Measurements from ENCODE around the gene KLHL36. TPM values are rescaled to one million over a fixed set of nuclear protein-coding genes. Genes with fewer than 3 reads are reported as not detected.
"Not testable (repeated sequence)": the region's sequence is repeated elsewhere in the genome, so short reads cannot be mapped to it uniquely, and the experiment has no call there.

The KLHL36 gene
- total and polyA plus RNA-seq, 4 donors: 11.5 to 53.6 (median 16.9) TPM

DNA sequence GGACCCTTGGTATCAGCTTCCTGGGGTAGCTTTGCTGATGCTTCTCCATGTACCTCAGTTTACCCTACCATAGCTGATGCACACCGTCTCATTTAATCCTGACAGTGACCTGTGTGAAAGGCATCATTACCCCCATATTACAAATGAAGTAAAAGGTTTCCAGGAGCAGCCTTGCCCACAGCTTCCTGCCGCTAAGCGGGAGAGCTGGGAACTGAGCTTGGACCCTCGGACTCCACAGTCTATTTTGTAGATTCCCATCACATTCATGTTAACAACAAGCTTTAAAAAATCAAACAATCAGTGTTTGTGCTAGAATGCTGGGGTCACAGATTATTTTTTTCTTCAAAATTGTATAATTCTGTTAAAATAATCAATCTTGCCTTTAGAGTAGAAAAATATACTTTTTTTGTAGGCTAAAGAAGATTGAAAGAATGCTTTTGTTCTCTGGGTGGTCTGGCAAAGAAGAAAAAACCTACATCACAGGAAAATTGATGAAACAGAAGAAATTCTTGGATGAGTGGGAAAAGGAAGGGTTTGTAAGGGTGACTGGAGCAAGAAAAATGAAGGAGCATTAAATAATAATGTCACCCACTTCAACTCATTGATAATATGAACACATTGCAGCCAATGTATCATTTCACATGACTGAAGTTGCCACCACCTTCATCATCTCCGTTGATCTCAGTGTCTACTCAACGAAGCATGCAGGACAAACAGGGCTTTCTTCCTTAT is 41.9 kb downstream of the KLHL36 start (continued):
- TF ChIP-seq REST (IDR thresholded peaks at IDR 0.05) (no peak), FOXA2 (IDR thresholded peaks at IDR 0.05) (no peak), HNF4A (conservative IDR thresholded peaks at IDR 0.05) (no peak), RAD21 (IDR thresholded peaks at IDR 0.05) (no peak), TAF1 (conservative IDR thresholded peaks at IDR 0.05) (no peak), JUND (IDR thresholded peaks at IDR 0.05) (no peak)

DNA sequence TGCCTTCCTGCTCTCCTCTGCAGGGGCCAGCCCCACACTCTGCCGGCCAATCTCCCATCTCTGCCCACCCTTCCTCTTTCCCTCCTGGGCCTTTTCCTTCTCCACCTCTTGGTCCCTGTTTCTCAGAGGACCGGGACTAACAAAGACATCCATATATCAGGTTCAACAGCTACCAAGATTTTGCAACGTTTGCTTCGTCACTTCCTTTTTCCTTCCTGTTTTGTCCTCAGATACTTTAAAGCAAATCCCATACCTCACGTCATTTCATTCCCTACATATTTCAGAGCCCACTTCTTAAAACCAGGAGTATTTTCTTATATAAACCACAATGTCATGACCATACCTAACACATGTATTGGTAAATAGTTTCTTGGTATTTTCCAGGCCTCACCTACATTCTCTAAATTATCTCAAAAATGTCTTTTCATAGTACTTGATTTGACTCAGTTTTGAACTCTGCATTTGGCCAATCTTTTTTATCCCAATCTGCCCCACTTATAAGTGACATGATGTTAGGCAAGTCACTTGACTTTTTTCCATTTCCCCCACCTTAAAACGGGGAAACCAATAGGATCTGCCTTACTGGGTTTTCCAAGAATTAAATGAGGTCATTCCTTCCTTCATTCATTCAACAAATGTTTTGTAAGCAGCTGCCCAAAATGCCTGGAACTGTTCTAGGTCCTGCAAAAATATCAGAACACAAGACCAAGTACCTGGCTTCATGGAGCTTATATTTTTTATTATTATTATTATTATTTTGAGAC is 44.3 kb downstream of the KLHL36 start:
- TF ChIP-seq YY1 (IDR thresholded peaks at IDR 0.05): no peak
- no peak for TF ChIP-seq HNF4G (IDR thresholded peaks at IDR 0.05)
- TF ChIP-seq FOXA2 (IDR thresholded peaks at IDR 0.05): no peak
- no peak for TF ChIP-seq CTCF (IDR thresholded peaks at IDR 0.05; ENCODE audit: low read depth, low read length, missing input control)
- TF ChIP-seq JUND (IDR thresholded peaks at IDR 0.05): no peak
- TF ChIP-seq, protein P1, sequence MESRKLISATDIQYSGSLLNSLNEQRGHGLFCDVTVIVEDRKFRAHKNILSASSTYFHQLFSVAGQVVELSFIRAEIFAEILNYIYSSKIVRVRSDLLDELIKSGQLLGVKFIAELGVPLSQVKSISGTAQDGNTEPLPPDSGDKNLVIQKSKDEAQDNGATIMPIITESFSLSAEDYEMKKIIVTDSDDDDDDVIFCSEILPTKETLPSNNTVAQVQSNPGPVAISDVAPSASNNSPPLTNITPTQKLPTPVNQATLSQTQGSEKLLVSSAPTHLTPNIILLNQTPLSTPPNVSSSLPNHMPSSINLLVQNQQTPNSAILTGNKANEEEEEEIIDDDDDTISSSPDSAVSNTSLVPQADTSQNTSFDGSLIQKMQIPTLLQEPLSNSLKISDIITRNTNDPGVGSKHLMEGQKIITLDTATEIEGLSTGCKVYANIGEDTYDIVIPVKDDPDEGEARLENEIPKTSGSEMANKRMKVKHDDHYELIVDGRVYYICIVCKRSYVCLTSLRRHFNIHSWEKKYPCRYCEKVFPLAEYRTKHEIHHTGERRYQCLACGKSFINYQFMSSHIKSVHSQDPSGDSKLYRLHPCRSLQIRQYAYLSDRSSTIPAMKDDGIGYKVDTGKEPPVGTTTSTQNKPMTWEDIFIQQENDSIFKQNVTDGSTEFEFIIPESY (IDR thresholded peaks at IDR 0.05): no peak
- DNase-seq (ENCODE audit: low spot score): no peak
- Histone ChIP-seq H3K36me3 (ENCODE audit: control insufficient read depth in 4 of 4, insufficient read depth in 3 of 4, low read depth in 1 of 4, low read length in 3 of 4) (no peaks in the 10 kb centered on the region), H3K4me3 (ENCODE audit: low read depth in 1 of 3, low read length in 3 of 3) (no peak overlapping the region), H3K9me3 (ENCODE audit: control insufficient read depth in 4 of 4, low read length in 3 of 4) (no peaks in the 10 kb centered on the region), H3K4me1 (ENCODE audit: control insufficient read depth in 4 of 4, insufficient read depth in 4 of 4, low read length in 3 of 4) (no peaks in the 10 kb centered on the region), H3K27ac (ENCODE audit: low read depth in 1 of 2, low read length in 2 of 2) (no peak overlapping the region), H3K9ac (ENCODE audit: low read depth in 1 of 2, low read length in 2 of 2) (no peak overlapping the region), H3K27me3 (ENCODE audit: control insufficient read depth in 4 of 4, insufficient read depth in 4 of 4, low read length in 3 of 4) (no peaks in the 10 kb centered on the region)
- 70% methylated on average over 6 of the region's 6 CpGs for WGBS

DNA sequence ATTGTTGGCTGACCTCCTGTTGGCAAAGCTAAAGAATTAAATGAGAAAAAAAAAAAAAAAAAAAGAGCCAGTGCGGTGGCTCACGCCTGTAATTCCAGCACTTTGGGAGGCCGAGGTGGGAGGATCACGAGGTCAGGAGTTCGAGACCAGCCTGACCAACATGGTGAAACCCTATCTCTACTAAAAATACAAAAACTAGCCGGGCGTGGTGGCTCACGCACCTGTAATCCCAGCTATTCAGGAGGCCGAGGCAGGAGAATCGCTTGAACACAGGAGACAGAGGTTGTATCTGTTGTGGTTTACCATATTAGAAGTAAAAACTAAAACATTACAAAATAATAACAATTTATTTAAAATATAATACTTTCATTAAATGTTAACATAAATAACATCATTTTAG is 45.6 kb downstream of the KLHL36 start:
- not testable (repeated sequence) for H3K36me3 ChIP-seq (ENCODE audit: control insufficient read depth in 4 of 4, insufficient read depth in 3 of 4, low read depth in 1 of 4, low read length in 3 of 4); H3K9ac ChIP-seq (ENCODE audit: low read depth in 1 of 2, low read length in 2 of 2); H3K27ac ChIP-seq (ENCODE audit: low read depth in 1 of 2, low read length in 2 of 2); H3K9me3 ChIP-seq (ENCODE audit: control insufficient read depth in 4 of 4, low read length in 3 of 4); DNase-seq (ENCODE audit: low spot score); H3K27me3 ChIP-seq (ENCODE audit: control insufficient read depth in 4 of 4, insufficient read depth in 4 of 4, low read length in 3 of 4); H3K4me1 ChIP-seq (ENCODE audit: control insufficient read depth in 4 of 4, insufficient read depth in 4 of 4, low read length in 3 of 4); H3K4me3 ChIP-seq (ENCODE audit: low read depth in 1 of 3, low read length in 3 of 3)
- 97% methylated on average over 10 of the region's 10 CpGs for WGBS

Data from liver (tissue), 9 donors.